AG09309 (cell line): ENCODE measurements around the gene EPHB2.

Experiments used
- DNase-seq: peaks from one replicate; pipeline ENCODE4 v3.0.0-alpha.2; 2010; ENCODE audit warnings: low read depth
- H3K4me3 ChIP-seq: 2 replicates; pipeline ENCODE4 v1.5.1; 2011; ENCODE audit warnings: mild to moderate bottlenecking, low read depth, low read length, moderate library complexity; ENCODE audit not compliant: control insufficient read depth
- TF ChIP-seq, protein P1 (sequence below): IDR thresholded peaks from 2 replicates; pipeline ENCODE4 v1.5.1; 2011; ENCODE audit warnings: mild to moderate bottlenecking, low read depth, low read length, inconsistent platforms; ENCODE audit not compliant: insufficient read depth, control insufficient read depth; ENCODE audit errors: missing control alignments

Gene EPHB2

DNA sequence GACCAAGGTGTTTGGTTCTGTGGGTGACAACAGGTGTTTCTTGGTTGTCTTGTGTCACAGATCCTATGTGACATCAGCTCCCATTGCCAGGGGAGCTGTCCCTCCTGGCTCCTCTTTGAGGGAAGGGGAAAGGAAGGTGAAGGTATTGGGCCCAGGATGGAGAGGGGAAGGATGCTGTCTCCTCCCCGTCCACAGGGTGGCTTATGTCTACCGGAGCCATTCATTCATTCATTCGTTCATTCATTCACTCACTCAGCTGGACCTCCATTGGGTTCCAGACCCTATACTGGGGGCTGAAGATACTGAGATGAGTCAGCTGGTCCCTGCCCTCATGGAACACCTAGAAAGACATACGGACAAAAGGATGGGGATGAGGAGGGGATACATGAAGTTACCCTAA, 38.9 kb downstream of the EPHB2 start:
- no peak for DNase-seq
- no peak overlapping the region for H3K4me3 ChIP-seq
- TF ChIP-seq, protein P1, sequence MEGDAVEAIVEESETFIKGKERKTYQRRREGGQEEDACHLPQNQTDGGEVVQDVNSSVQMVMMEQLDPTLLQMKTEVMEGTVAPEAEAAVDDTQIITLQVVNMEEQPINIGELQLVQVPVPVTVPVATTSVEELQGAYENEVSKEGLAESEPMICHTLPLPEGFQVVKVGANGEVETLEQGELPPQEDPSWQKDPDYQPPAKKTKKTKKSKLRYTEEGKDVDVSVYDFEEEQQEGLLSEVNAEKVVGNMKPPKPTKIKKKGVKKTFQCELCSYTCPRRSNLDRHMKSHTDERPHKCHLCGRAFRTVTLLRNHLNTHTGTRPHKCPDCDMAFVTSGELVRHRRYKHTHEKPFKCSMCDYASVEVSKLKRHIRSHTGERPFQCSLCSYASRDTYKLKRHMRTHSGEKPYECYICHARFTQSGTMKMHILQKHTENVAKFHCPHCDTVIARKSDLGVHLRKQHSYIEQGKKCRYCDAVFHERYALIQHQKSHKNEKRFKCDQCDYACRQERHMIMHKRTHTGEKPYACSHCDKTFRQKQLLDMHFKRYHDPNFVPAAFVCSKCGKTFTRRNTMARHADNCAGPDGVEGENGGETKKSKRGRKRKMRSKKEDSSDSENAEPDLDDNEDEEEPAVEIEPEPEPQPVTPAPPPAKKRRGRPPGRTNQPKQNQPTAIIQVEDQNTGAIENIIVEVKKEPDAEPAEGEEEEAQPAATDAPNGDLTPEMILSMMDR: no peak

DNA sequence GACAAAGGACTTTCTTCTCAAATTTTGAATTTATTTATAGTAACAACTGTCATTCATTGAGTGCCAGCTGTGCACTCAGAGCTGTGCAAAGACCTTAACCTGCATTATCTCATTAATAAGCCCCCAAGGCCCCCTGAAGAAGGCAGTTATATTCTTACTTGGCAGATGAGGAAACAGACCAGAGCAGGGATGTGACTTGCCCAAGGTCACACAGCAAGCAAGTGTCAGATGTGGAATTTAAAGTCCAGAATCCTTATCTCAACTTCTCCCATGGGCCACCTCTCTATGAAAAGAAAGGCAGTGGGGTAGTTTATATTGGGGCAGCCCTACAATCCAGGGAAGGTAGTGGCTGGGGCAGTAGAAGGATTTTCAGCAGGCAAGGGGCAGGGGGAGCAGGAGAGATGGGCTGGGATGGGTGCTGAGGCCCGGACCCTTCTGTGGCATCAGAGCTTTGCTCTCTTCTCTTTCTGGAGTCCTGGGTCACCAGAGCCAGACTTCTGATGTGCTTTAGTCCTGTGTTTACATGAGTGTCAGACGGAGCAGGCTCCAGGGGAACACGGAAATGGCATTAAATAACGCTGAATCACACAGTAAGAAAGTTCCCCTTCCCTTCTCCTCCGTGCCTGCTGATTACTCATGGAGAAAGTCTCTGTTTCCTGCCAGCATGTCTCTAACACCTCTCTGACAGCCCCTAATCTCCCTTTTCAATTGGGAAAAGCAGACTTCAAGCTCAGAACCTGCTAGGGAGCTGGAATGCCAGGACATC, 39.5 kb downstream of the EPHB2 start:
- TF ChIP-seq, protein P1: no peak
- DNase-seq: peak; percentile 86
- H3K4me3 ChIP-seq: no peak overlapping the region

DNA sequence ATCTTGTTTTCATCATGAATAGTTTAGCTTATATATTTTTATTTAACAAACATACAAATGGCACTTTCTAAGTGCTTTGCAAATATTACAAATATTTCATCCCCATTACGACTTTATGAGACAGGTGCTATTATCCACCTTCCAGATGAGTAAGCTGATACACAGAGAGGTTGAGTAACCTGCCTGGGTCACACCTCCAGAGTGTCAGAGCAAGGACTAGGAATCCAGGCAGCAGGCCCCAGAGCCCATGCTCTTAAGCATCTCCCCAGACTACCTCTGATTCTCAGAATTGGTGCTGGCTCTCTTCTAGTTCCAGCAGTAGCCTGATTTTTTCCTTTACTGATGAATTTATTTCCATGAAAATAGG, 40.0 kb downstream of the EPHB2 start:
- no peak for DNase-seq
- TF ChIP-seq, protein P1: no peak
- H3K4me3 ChIP-seq: no peak overlapping the region

DNA sequence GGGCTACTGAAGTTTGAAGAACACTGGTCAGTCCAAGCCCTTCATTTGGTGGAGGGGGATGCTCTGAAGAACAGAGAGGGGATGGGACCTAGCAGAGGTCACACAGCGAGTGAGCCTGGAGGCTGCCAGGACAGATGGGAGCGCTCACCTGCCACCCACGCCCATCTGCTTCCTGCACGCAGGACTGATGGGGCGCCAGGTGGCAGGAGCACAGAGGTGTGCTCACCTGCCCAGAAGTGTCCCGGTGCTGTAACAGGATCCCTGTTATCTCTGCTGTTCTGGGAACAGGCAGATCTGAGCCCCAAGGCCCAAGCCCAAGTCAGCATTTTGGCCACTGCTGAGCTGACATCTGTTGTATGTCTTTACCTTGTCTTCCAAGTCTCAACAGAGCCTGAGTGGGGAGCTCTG, 40.5 kb downstream of the EPHB2 start:
- no peak overlapping the region for H3K4me3 ChIP-seq
- TF ChIP-seq, protein P1: no peak
- no peak for DNase-seq

DNA sequence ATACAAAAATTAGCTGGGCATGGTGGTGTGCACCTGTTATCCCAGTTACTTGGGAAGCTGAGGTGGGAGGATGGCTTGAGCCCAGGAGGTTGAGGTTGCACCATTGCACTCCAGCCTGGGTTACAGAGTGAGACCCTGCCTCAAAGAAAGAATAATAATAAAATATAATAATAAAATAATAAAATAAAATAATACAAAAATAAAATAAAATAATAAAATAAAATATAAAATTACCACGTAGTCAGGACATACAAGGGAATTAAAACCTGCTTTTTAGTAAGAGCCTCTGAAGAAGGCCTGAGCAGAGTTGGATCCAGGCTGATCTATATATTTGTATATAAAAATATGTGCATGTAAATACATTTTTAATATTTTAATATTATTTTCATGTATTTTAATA, 41.7 kb downstream of the EPHB2 start:
- TF ChIP-seq, protein P1: no peak
- H3K4me3 ChIP-seq: no peak overlapping the region
- DNase-seq: no peak

DNA sequence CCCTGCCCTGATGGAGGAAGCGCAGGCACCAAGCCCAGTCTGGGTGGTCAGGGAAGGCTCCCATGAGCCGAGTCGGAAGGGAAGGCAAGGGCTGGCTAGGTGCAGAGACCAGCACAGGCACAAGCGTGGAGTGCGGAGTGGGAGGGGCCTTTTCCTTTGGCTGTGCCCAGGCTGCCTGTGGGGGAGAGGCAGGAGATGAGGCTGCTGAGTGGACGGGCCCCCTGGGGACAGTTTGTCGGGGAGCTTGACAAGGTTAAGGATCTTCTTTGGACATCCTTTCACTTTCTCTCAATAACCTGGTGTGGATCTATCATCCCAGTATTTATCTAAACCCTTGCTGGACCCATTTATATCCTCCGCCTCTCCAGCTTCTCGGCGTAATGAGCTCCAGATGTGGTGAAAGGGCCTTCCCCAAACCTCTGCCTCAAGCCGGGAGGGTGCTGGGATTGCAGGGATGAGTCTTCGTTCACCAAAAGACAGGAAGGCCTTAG, 42.9 kb downstream of the EPHB2 start:
- H3K4me3 ChIP-seq: no peak overlapping the region
- TF ChIP-seq, protein P1: no peak
- DNase-seq: peak; percentile 71
